ENCODE measurements around the gene FLRT2. TPM values are rescaled to one million over a fixed set of nuclear protein-coding genes. Genes with fewer than 3 reads are reported as not detected.

FLRT2 gene, protein sequence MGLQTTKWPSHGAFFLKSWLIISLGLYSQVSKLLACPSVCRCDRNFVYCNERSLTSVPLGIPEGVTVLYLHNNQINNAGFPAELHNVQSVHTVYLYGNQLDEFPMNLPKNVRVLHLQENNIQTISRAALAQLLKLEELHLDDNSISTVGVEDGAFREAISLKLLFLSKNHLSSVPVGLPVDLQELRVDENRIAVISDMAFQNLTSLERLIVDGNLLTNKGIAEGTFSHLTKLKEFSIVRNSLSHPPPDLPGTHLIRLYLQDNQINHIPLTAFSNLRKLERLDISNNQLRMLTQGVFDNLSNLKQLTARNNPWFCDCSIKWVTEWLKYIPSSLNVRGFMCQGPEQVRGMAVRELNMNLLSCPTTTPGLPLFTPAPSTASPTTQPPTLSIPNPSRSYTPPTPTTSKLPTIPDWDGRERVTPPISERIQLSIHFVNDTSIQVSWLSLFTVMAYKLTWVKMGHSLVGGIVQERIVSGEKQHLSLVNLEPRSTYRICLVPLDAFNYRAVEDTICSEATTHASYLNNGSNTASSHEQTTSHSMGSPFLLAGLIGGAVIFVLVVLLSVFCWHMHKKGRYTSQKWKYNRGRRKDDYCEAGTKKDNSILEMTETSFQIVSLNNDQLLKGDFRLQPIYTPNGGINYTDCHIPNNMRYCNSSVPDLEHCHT
- polyA plus RNA-seq (2013, experiment 1 of 4) = 7.5 TPM
- polyA plus RNA-seq (2013, experiment 2 of 4) = 10.2 TPM
- polyA plus RNA-seq (2013, experiment 3 of 4) = 6.5 TPM
- polyA plus RNA-seq (2013, experiment 4 of 4) = 9.0 TPM

DNA sequence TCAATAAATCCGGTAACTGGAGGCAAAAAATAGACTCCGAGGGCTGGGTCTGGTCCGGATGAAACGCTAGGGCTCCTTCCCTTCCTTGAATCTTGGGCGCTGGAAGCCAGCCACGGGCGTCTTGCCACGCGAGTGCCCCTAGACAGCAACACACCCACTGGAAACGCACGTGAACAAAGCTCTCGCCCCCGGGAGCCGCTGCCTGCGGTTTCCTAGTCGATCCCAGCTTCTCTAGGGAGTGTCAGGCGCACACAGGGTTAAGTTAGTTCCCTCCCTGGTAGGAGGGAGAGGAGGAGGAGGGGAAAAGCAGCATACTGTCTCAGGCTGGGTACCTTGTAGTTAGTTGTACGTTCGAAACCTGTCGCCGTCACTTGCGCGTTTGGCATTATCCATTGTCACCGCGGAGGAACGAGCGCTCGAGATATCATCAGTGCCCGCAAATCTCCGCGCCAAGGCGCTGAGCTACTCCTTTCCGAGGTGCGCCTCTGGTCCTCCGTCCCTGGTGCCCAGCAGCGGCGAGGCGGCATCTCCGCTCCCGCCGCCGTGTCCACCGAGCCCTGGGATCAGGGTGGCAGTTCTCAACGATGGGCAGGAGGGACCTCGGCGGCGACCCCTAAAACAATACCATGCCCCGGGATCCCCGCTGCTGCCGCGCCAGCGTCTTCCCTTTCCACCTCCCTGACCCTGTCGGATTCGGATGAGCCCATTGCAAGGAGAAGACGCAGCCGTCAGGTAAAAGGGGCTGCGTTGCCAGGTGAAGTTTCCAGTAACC, at the start of gene FLRT2:
FLRT2 (plus strand) TSS at position 342 of the 772 bp plus-strand sequence. CDS start 91,371 bp downstream, outside the sequence.
- Histone ChIP-seq H3K9me3 (ENCODE audit: control insufficient read depth, low read length) (no peaks in the 10 kb centered on the region), H3K36me3 (ENCODE audit: control insufficient read depth, insufficient read depth, low read length) (no peaks in the 10 kb centered on the region), H3K4me1 (ENCODE audit: control insufficient read depth, insufficient read depth, low read length) (peaks cover 18% of the 10 kb centered on the region), H3K27ac (ENCODE audit: insufficient read depth, low read depth, low read length, poor library complexity, severe bottlenecking) (no peak within 1 kb of the TSS), H3K27me3 (ENCODE audit: control insufficient read depth, insufficient read depth, low read length, poor library complexity, severe bottlenecking) (peaks cover 65% of the 10 kb centered on the region), H3K4me3 (ENCODE audit: insufficient read depth, low read depth, low read length) (peak within 1 kb of the TSS; percentile 56)
- 0 to 1% methylated on average over 57 of the region's 57 CpGs for WGBS, 2 experiments

DNA sequence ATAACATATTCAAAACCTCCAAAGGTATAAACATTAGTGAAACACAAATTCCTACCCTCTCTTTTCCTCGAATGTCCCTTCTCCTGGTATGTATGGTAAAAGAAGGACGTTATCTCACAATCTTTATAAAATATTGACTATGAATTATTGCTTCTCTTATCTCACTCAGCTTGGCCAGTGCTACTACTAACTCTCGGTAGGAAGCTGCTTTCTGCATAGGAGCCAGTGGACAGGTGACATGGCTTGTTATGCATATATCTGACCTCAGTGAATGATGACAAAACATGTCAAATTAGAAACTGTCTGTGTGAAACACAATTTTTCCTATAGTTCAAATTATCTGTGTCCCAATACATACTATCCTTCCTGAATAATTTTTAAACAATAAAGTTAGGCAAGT, 48.5 kb upstream of the FLRT2 start:
- no peaks in the 10 kb centered on the region for H3K36me3 ChIP-seq (ENCODE audit: control insufficient read depth, insufficient read depth, low read length)
- no peaks in the 10 kb centered on the region for H3K4me1 ChIP-seq (ENCODE audit: control insufficient read depth, insufficient read depth, low read length)
- H3K9me3 ChIP-seq (ENCODE audit: control insufficient read depth, low read length) = no peaks in the 10 kb centered on the region
- WGBS, 2 experiments = 100% methylated on average over 1 to 2 of the region's 3 CpGs
- H3K27me3 ChIP-seq (ENCODE audit: control insufficient read depth, insufficient read depth, low read length, poor library complexity, severe bottlenecking) = no peaks in the 10 kb centered on the region
- no peak overlapping the region for H3K27ac ChIP-seq (ENCODE audit: insufficient read depth, low read depth, low read length, poor library complexity, severe bottlenecking)
- no peak overlapping the region for H3K4me3 ChIP-seq (ENCODE audit: insufficient read depth, low read depth, low read length)

DNA sequence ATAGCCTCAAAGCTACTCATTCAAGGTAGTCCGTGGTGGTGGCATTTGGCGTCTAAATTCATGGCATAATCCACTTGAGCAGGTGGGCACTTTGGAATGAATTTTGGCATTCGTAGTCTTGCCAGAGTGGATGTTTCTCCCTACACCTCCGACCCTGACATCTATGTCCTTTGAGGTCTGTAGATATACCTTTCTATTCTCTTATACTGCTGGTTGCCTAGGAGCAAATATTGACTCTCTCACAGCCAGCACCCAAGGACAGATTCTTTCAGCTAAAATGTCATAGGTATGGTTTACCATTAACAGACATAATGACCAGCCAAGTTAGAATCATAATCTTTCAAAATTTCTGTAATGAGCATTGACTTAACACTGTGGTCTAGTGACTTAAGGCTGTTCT, 47.4 kb upstream of the FLRT2 start:
- no peaks in the 10 kb centered on the region for H3K36me3 ChIP-seq (ENCODE audit: control insufficient read depth, insufficient read depth, low read length)
- no peak overlapping the region for H3K27ac ChIP-seq (ENCODE audit: insufficient read depth, low read depth, low read length, poor library complexity, severe bottlenecking)
- 82 to 83% methylated on average over 4 of the region's 4 CpGs for WGBS, 2 experiments
- H3K27me3 ChIP-seq (ENCODE audit: control insufficient read depth, insufficient read depth, low read length, poor library complexity, severe bottlenecking) = no peaks in the 10 kb centered on the region
- no peak overlapping the region for H3K4me3 ChIP-seq (ENCODE audit: insufficient read depth, low read depth, low read length)
- H3K9me3 ChIP-seq (ENCODE audit: control insufficient read depth, low read length) = no peaks in the 10 kb centered on the region
- no peaks in the 10 kb centered on the region for H3K4me1 ChIP-seq (ENCODE audit: control insufficient read depth, insufficient read depth, low read length)

DNA sequence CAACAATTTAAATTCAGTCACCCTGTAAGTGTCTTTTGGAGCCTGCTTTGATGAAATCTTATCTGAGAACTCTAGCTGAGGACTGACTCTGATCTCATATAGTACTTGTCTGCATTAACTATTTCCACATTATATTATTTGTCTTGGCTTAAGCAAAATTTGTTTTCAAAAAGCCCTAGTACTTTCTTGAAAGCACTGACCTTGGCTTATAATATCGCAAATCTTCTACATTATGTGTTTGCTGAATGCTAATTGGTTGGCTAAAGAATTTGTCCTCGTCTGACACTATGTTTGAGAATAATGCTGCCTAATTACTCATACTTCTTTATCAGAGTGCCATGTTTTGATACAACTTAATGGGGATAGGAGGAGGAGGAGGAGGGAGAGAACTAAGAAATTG, 46.9 kb upstream of the FLRT2 start:
- WGBS, 2 experiments = 100% methylated on average over 1 to 2 of the region's 2 CpGs
- Histone ChIP-seq H3K9me3 (ENCODE audit: control insufficient read depth, low read length) (no peaks in the 10 kb centered on the region), H3K36me3 (ENCODE audit: control insufficient read depth, insufficient read depth, low read length) (no peaks in the 10 kb centered on the region), H3K27me3 (ENCODE audit: control insufficient read depth, insufficient read depth, low read length, poor library complexity, severe bottlenecking) (no peaks in the 10 kb centered on the region), H3K27ac (ENCODE audit: insufficient read depth, low read depth, low read length, poor library complexity, severe bottlenecking) (no peak overlapping the region), H3K4me3 (ENCODE audit: insufficient read depth, low read depth, low read length) (no peak overlapping the region), H3K4me1 (ENCODE audit: control insufficient read depth, insufficient read depth, low read length) (no peaks in the 10 kb centered on the region)

DNA sequence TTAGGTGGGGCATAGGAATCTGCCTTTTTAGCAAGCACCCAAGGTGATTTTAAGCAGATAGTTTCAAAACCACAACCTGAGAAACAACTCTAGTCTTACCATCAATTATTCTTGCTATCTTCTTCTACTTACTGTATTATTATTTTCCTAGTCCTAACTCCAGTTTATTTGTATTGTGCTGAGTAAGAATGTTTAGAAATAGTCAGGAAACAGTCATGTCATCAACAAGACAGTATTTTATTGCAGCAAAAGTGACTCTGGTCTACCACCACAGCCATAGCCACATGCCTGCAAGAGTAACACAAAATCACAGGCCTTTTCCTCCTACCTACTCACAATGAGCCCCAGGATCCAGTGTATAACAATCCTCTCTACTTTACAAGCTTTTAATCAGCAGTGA, 46.3 kb upstream of the FLRT2 start:
- Histone ChIP-seq H3K4me1 (ENCODE audit: control insufficient read depth, insufficient read depth, low read length) (no peaks in the 10 kb centered on the region), H3K4me3 (ENCODE audit: insufficient read depth, low read depth, low read length) (no peak overlapping the region), H3K9me3 (ENCODE audit: control insufficient read depth, low read length) (no peaks in the 10 kb centered on the region), H3K36me3 (ENCODE audit: control insufficient read depth, insufficient read depth, low read length) (no peaks in the 10 kb centered on the region), H3K27me3 (ENCODE audit: control insufficient read depth, insufficient read depth, low read length, poor library complexity, severe bottlenecking) (no peaks in the 10 kb centered on the region), H3K27ac (ENCODE audit: insufficient read depth, low read depth, low read length, poor library complexity, severe bottlenecking) (no peak overlapping the region)

DNA sequence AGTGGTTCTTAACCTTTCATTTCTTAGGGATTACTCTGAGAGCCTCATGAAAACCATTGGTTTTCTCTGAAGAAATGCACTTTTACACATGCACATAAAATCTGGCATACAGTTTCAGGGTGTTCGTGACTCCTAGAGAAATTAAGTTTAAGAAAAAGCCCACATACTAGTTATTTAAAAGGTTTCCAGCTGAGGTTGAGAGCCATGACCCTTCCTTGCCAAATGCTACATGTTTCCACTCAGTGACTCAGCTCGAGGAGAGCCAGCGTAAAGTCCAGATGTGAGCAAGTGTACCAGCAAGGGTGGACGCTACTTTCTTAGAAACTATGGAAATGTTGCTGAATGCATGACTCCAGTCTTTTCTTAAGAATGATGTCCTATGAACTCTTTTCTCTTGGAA, 42.7 kb upstream of the FLRT2 start:
- Histone ChIP-seq H3K36me3 (ENCODE audit: control insufficient read depth, insufficient read depth, low read length) (no peaks in the 10 kb centered on the region), H3K9me3 (ENCODE audit: control insufficient read depth, low read length) (no peaks in the 10 kb centered on the region), H3K27ac (ENCODE audit: insufficient read depth, low read depth, low read length, poor library complexity, severe bottlenecking) (no peak overlapping the region), H3K27me3 (ENCODE audit: control insufficient read depth, insufficient read depth, low read length, poor library complexity, severe bottlenecking) (no peaks in the 10 kb centered on the region), H3K4me1 (ENCODE audit: control insufficient read depth, insufficient read depth, low read length) (no peaks in the 10 kb centered on the region), H3K4me3 (ENCODE audit: insufficient read depth, low read depth, low read length) (no peak overlapping the region)
- 94% methylated on average over 4 of the region's 4 CpGs for WGBS, 2 experiments

DNA sequence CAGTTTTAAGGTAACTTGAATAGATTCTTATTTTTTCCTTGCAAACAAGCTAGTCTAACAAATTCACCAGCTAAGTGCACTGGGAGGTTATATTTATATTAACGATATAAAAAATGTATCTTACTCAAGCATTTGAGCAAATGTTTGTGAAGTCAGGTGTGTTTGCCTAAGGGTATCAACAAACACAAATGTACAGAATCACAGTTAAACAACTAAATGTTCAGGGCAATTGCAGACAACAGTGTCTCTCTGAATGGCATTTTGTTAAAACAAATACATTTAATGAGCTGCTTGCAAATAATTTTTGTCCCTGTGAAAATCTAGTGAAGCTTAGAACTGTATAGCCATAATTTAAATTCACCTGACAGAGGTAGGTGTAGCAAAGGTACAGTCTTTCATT, 28.2 kb upstream of the FLRT2 start:
- Histone ChIP-seq H3K27me3 (ENCODE audit: control insufficient read depth, insufficient read depth, low read length, poor library complexity, severe bottlenecking) (no peaks in the 10 kb centered on the region), H3K27ac (ENCODE audit: insufficient read depth, low read depth, low read length, poor library complexity, severe bottlenecking) (no peak overlapping the region)
- no CpG with 5 or more reads among the region's 1 CpG for WGBS, 2 experiments

DNA sequence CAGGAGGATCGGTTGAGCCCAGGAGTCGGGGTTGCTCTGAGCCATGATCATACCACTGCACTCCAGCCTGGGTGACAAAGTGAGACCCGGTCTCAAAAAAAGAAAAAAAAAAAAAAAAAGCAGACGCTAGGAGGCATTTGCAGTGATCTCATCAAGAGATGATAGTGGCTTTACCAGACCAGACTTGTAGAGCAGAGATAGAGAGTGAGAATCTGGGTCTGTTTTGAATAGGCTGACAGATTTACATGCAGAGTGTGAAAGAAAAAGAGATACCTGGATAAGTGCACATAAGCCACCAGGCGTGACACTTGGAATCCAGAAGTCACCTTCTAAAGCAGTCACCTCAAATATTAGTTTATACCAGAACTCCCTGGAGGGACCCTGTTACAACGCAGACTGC, 21.1 kb upstream of the FLRT2 start:
- H3K36me3 ChIP-seq (ENCODE audit: control insufficient read depth, insufficient read depth, low read length) = no peaks in the 10 kb centered on the region
- no peaks in the 10 kb centered on the region for H3K27me3 ChIP-seq (ENCODE audit: control insufficient read depth, insufficient read depth, low read length, poor library complexity, severe bottlenecking)
- no peak overlapping the region for H3K4me3 ChIP-seq (ENCODE audit: insufficient read depth, low read depth, low read length)
- no peaks in the 10 kb centered on the region for H3K4me1 ChIP-seq (ENCODE audit: control insufficient read depth, insufficient read depth, low read length)
- 90 to 91% methylated on average over 6 of the region's 6 CpGs for WGBS, 2 experiments
- H3K9me3 ChIP-seq (ENCODE audit: control insufficient read depth, low read length) = no peaks in the 10 kb centered on the region
- H3K27ac ChIP-seq (ENCODE audit: insufficient read depth, low read depth, low read length, poor library complexity, severe bottlenecking) = no peak overlapping the region

More for the DNA sequence above, 28.2 kb upstream of the FLRT2 start:
- no peaks in the 10 kb centered on the region for H3K36me3 ChIP-seq (ENCODE audit: control insufficient read depth, insufficient read depth, low read length)
- H3K4me3 ChIP-seq (ENCODE audit: insufficient read depth, low read depth, low read length) = no peak overlapping the region
- no peaks in the 10 kb centered on the region for H3K4me1 ChIP-seq (ENCODE audit: control insufficient read depth, insufficient read depth, low read length)
- H3K9me3 ChIP-seq (ENCODE audit: control insufficient read depth, low read length) = no peaks in the 10 kb centered on the region

DNA sequence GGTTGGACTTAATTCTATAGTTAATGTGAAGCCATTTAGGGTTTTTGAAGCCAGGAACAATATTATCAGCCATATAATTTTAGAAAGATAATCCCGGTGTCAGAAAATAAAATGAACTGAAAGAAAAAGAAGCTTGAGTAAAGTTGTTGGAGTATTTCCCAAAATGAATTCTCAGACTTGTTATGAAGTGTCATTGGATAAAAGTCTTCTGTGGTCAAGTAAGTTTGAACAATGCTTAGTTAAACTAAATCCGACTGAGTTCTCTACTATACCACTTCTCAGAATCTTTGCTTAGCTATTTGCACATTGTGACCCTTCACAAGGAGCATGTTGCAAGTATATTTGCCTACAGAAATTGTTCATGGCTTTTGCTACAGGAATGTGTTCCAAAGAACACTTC, 17.5 kb upstream of the FLRT2 start:
- Histone ChIP-seq H3K4me3 (ENCODE audit: insufficient read depth, low read depth, low read length) (no peak overlapping the region), H3K27me3 (ENCODE audit: control insufficient read depth, insufficient read depth, low read length, poor library complexity, severe bottlenecking) (no peaks in the 10 kb centered on the region), H3K4me1 (ENCODE audit: control insufficient read depth, insufficient read depth, low read length) (no peaks in the 10 kb centered on the region), H3K36me3 (ENCODE audit: control insufficient read depth, insufficient read depth, low read length) (no peaks in the 10 kb centered on the region), H3K27ac (ENCODE audit: insufficient read depth, low read depth, low read length, poor library complexity, severe bottlenecking) (no peak overlapping the region), H3K9me3 (ENCODE audit: control insufficient read depth, low read length) (no peaks in the 10 kb centered on the region)
- 87 to 96% methylated on average over 2 of the region's 2 CpGs for WGBS, 2 experiments

DNA sequence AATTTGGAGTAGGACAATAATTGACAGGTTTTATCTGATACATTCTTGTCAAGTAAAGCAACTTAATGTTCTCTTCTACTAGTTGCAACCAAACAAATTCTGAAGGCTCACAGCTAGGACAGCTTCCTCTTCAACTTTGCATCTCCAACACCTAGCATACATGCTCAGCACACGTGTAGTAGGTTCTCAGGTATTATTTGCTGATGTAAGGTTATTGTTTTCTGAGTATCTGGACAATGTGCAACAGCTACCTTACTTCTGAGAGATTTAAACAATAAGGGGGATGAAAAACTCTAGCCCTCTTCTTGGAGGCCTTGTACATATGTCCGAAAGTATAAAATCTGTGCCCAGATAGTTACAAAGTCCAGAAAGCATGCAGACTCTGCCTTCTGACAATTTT, 15.5 kb upstream of the FLRT2 start:
- 95 to 97% methylated on average over 1 to 2 of the region's 2 CpGs for WGBS, 2 experiments
- Histone ChIP-seq H3K27me3 (ENCODE audit: control insufficient read depth, insufficient read depth, low read length, poor library complexity, severe bottlenecking) (no peaks in the 10 kb centered on the region), H3K4me1 (ENCODE audit: control insufficient read depth, insufficient read depth, low read length) (no peaks in the 10 kb centered on the region), H3K4me3 (ENCODE audit: insufficient read depth, low read depth, low read length) (no peak overlapping the region), H3K9me3 (ENCODE audit: control insufficient read depth, low read length) (no peaks in the 10 kb centered on the region), H3K36me3 (ENCODE audit: control insufficient read depth, insufficient read depth, low read length) (no peaks in the 10 kb centered on the region), H3K27ac (ENCODE audit: insufficient read depth, low read depth, low read length, poor library complexity, severe bottlenecking) (no peak overlapping the region)
